MM.1S (cell line): ENCODE data around the gene CRB1.

Experiments
- CTCF ChIP-seq: fragments of 300-600 bp; sonication (generic); IDR thresholded peaks from 2 replicates; pipeline ENCODE4 v1.5.1; 2016; ENCODE audit warnings: antibody characterized with exemption, low read length, mixed read lengths
- EZH2 ChIP-seq: fragments of 300-600 bp; sonication (generic); optimal IDR thresholded peaks from 2 replicates; pipeline ENCODE3; 2017; ENCODE audit warnings: low read depth, mild to moderate bottlenecking, antibody characterized with exemption, low read length, mixed read lengths
- EZH2phosphoT487 ChIP-seq: fragments of 300-600 bp; sonication (generic); IDR thresholded peaks from 2 replicates; pipeline ENCODE4 v1.6.1; 2018; ENCODE audit warnings: antibody characterized with exemption, low read length

DNA sequence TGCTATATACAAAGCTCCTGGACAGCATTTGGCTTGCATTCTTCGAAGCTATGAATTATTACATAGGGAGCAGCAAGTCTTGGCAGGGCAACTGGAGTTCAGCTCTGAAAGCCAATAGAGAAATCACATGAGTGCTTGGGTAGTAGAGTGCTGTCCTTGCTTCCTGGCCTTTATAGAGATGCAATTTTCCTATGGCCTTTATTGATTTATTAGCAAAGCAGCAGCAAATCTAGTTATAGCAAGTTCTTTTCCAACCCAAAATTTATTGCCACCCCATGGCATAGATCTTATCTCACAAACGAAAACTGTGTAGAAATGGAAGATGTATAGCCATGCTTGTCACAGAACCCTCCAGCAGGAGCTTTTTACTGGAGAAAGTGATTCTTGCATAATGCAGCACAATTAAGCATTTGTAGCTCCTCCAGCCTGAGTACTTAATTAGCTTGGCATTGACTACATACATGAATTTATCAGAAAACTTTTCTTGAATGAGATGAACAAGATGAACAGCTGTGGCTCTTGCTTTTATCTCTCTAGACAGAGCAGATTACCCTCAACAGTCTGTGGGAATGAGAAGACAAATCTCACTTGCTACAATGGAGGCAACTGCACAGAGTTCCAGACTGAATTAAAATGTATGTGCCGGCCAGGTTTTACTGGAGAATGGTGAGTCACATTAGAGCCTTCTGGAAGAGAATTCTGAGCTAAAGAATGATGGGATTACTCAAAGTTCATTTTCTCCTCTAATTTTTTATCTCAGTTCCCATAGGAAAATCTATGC lies 170.1 kb downstream of the CRB1 start:
- no peak for TF ChIP-seq CTCF
- TF ChIP-seq EZH2phosphoT487: no peak
- TF ChIP-seq EZH2: no peak
